GM12891 (cell line): Measurements from ENCODE around the gene DISP3.

Source experiments
- POLR2A ChIP-seq: IDR thresholded peaks from 2 replicates; pipeline ENCODE4 v1.6.1; 2011; ENCODE audit warnings: low read depth, low read length, control low read depth
- POLR2AphosphoS5 ChIP-seq: IDR thresholded peaks from 2 replicates; pipeline ENCODE4 v1.6.1; 2011; ENCODE audit warnings: low read depth, low read length, control low read depth

GRCh38 chr1:11519629-11520031 lies 40.7 kb downstream of the DISP3 start:
- no peak for TF ChIP-seq POLR2AphosphoS5
- TF ChIP-seq POLR2A: no peak
